ENCODE results near the gene WDR90. TPM values are rescaled to one million over a fixed set of nuclear protein-coding genes. Genes with fewer than 3 reads are reported as not detected.

The WDR90 gene
- total and polyA plus RNA-seq, 2 of the 13 experiments (the other 11 are each of a cell fraction or from before 2014, with no cell fraction given), result 14.9 to 28.9 TPM

GRCh38 chr16:678858-679813 lies 30.0 kb downstream of the WDR90 start (continued):
- TF ChIP-seq ZXDC (CRISPR knock-in tag; IDR thresholded peaks at IDR 0.05) (peak; percentile 47; the same call in 1 of the 2 replicates), CREB1 (IDR thresholded peaks at IDR 0.05) (no peak), CREB1 (CRISPR knock-in tag; IDR thresholded peaks at IDR 0.05) (no peak), SOX5 (CRISPR knock-in tag; IDR thresholded peaks at IDR 0.05; ENCODE audit: borderline replicate concordance) (no peak), LCORL (IDR thresholded peaks at IDR 0.05) (no peak), LCORL (CRISPR knock-in tag; IDR thresholded peaks at IDR 0.05) (no peak), ZHX2 (IDR thresholded peaks at IDR 0.05; ENCODE audit: low read depth) (no peak), ZHX2 (CRISPR knock-in tag; IDR thresholded peaks at IDR 0.05; ENCODE audit: borderline replicate concordance) (no peak), ATF4 (CRISPR knock-in tag; IDR thresholded peaks at IDR 0.05) (no peak), ZNF331 (CRISPR knock-in tag; IDR thresholded peaks at IDR 0.05) (0 out of 2 replicates have a peak, but pooled peaks have one; percentile 37), CERS6 (CRISPR knock-in tag; IDR thresholded peaks at IDR 0.05) (no peak), TRIM24 (CRISPR knock-in tag; IDR thresholded peaks at IDR 0.05) (no peak), RBM39 (IDR thresholded peaks at IDR 0.05; ENCODE audit: low read depth, low read length, poor library complexity, severe bottlenecking) (peak; percentile 11), ZSCAN12 (CRISPR knock-in tag; IDR thresholded peaks at IDR 0.05) (no peak), ZBTB43 (CRISPR knock-in tag; conservative IDR thresholded peaks at IDR 0.05) (no peak), ZNF180 (CRISPR knock-in tag; IDR thresholded peaks at IDR 0.05; ENCODE audit: borderline replicate concordance, low read depth) (no peak), HNRNPLL (IDR thresholded peaks at IDR 0.05; ENCODE audit: low read depth, low read length, poor library complexity, severe bottlenecking) (peak; percentile 3)
